Left ventricle myocardium superior (tissue), 1 donor: ENCODE measurements around the gene CTNNBIP1. TPM values are rescaled to one million over a fixed set of nuclear protein-coding genes. Genes with fewer than 3 reads are reported as not detected.

Source experiments
- ATAC-seq: fragments of 200-7000 bp; cut with Tn5 transposase; one replicate; pipeline ENCODE4 v1.9.1; 2020; ENCODE audit warnings: mild to moderate bottlenecking, moderate library complexity
- DNase-seq: peaks from one replicate; pipeline ENCODE4 v3.0.0-alpha.2; 2020
- intact Hi-C: fragments of 100-400 bp; cut with micrococcal nuclease; formaldehyde crosslinking; loops from one replicate; pipeline ENCODE4 v1.11.0; 2022
- total RNA-seq: library from RNA; stranded (reverse); fragmentation: NEBNext Ultra II Directional; extraction: Animal tissue kit (Norgen Biotek cat#: 25700); gene quantifications from one replicate; pipeline ENCODE4 v1.2.1, GENCODE V29; 2021
- donor health status: DM: no; HTN: yes; CAD: no; lungs with severe emphysema.

The CTNNBIP1 gene
- total RNA-seq, 1 donor from 2014 or later, result 45.9 TPM

DNA sequence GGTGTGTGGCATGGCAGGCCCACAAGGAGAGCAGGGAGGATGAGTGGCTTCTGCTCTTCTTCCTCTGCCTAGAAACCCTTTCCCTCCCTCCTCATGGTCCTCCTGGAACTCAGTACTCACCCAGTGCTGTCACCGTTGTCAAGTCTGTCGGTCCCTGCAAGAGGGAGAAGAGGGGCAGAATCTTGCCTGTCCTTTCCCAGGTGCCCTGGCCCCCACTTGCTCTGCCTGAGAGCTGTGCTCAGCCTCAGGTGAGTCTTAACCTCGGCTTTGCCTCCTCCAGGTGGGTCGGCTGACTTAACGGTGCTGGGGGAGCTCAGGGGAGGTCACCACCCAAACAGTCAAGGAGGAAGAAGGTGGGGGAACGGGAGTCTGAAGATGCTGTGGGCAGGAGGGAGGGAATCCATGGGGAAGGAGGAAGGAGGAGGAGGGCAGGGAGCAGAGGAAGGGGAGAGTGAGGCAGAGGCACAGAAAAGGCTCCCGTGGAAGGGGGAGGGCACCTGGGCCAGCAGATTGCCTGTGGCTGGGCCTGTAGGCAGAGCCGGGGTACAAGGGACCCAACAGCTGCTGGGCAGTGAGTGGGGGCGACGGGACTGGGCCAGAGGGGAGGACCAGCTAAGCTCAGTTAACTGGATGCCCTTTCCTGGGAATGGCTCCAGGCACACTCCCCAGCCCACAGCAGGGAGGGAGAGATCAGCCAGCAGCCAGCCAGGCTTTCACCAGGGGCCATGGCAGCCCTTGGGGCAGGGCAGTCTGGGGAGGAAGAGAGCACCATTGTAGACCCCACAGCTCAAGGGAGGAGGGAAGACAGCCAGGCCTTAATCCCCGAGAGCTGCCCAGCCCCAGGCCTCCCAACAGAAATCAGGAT is 26.3 kb downstream of the CTNNBIP1 start:
- intact Hi-C loops, result no loop called here
- ATAC-seq (peak; percentile 49), DNase-seq (no peak)

- intact Hi-C loops, result no loop called here
- no peak for DNase-seq
- ATAC-seq, result no peak
These were observed 27.1 kb downstream of the CTNNBIP1 start for GRCh38 chr1:9882945-9883303.

DNA sequence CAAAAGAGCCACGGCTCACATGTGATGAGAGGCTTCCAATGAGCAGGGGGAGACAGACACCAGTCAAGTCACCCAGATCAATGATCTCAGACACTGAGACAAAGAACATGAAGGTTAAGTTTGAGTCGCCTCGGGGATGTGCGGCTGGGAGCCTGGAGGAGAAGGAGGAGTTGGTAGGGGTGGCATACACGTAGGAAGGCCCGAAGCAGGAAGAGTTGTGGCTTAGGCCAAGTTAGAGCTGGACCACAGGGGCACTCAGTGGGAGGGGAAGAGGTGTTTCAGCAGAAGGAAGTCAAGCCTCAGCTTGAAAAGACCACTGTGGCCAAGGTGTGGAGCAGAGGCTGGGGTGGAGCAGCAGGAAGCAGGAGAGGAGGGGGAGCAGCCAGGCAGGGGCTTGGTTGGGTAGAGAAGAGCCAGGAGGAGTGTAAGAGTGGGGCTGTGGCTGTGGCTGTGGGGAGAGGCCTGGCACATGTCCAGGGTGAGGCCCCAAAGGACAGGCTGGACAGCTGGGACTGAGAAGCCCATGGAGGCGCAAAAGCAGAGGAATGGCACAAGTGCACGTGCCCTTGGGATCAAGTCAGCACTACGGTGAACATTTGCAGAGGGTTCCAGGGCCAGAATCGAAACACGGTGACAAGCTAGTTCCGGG is 27.6 kb downstream of the CTNNBIP1 start:
- ATAC-seq (no peak), DNase-seq (no peak)
- intact Hi-C loops, result no loop called here

DNA sequence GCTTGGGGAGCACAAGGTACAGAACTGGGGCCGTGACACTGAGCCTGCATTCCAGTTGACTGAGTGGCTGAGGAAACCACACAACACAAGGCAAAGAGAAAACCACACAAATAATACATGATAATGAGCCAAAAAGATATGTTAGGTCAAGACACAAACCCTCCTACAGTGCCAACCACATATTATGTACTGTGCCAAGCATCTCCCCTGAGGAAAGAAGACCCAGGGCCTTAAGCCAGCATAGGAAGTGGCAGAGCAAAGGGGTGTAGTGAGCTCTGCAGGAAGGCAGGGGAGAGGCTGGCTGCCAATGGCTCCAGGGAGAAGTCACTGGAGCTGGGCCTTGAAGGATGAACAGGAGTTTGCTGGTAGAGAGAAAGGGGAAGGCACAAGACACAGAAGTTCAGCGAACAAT is 28.2 kb downstream of the CTNNBIP1 start:
- DNase-seq (no peak), ATAC-seq (no peak)
- intact Hi-C loops, result no loop called here

GRCh38 chr1:9878404-9878803 is 31.7 kb downstream of the CTNNBIP1 start:
- intact Hi-C loops, result no loop called here
- DNase-seq (no peak), ATAC-seq (no peak)

- ATAC-seq (no peak), DNase-seq (peak; percentile 22)
- intact Hi-C loops, result no loop called here
These were observed 32.1 kb downstream of the CTNNBIP1 start for GRCh38 chr1:9877962-9878361.

- intact Hi-C loops, result no loop called here
- DNase-seq (no peak), ATAC-seq (peak; percentile 63)
These were observed 34.5 kb downstream of the CTNNBIP1 start for GRCh38 chr1:9875636-9876000.

DNA sequence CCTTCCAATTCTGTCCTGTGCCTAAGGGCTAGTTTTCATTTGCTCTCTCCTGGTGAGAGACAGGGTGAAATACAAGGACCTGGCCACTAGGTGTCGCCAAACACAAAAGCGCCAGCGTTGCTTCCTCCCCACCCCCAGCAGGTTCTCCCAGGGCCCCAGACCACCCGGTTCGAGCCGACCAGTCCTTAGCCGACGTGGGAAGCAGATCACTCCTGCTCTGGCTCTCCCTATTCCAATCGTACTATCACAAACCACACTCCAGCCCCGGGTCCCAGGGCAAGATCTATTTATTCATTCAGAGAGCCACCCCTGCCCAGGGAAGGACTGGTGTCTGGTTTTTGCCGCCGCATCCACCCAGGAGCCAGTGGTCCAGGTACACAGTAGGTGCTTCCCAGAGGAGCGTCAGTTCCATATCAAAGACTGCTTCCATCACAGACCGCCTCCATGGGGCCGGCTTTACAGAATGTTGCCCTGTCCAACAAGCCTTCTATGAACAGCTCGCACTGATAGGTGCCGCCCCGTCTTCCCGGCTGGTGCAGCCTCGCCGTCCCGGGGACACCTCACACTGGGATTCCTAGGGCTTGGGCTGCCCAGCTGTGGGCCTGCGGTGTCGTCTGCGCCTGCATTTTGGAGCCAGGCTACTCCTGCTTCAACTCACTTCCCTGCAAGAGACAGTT is 35.0 kb downstream of the CTNNBIP1 start:
- DNase-seq, result peak; percentile 76
- intact Hi-C loops, result no loop called here
- peak; percentile 84 for ATAC-seq

DNA sequence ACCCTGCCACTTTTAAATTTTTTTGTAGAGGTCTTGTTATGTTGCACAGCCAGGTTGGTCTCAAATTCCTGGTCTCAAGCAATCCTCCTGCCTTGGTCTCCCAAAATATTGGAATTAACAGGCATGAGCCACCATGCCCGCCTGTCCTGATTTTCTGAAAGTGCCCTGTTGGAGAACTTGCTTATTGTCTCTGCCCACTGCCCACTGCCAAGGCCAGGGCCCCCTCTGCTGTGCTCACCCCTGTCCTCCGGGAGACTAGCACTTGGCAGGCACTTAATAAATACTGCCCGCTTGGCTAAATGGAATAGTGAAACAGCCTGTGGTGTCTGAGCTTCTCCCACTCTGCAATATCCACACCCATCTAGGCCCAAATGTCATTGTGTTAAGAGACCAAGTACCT is 35.7 kb downstream of the CTNNBIP1 start:
- DNase-seq (no peak), ATAC-seq (no peak)
- intact Hi-C loops, result no loop called here

GRCh38 chr1:9873992-9874391 is 36.1 kb downstream of the CTNNBIP1 start:
- peak; percentile 15 for ATAC-seq

GRCh38 chr1:9873385-9873784 is 36.7 kb downstream of the CTNNBIP1 start:
- DNase-seq, result no peak
- intact Hi-C loops, result no loop called here
- no peak for ATAC-seq

More at GRCh38 chr1:9873992-9874391, 36.1 kb downstream of the CTNNBIP1 start:
- intact Hi-C loops, result no loop called here
- DNase-seq, result peak; percentile 4

DNA sequence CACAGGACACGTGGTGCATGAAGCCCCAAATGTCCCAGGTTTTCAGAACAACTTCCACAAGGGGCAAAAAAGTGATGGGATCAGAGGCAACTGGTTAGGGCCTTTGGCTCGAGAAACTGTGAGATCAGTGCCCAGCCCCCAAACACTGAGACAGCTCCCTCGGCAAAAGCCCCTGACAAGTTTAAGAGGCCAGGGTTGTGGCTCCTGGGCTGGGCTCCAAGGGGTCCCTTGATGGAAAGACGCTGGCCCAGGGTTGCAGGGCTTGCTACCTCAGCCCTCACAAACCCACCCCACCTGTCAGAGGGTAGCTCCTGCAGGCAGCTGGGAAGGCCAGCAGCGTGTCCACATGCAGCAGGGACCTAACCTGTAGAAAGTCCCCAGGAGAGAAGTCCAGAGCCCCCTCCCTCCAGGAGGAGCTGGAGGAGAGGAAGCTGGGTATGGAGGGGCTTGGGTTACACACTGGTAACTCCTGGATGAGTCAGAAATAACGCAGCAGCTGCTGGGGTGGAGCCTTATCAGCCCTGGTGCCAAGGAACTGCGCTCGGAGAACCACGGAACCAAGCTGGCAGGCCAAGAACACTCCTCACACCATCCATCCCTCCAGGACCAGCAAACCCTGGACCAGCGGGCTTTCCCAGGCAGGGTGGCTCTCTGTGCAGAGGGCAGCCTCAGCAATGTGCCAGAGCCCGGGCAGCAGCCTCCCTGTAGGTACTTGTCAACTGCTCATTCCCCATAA is 37.5 kb downstream of the CTNNBIP1 start:
- DNase-seq (no peak), ATAC-seq (no peak)
- intact Hi-C loops, result no loop called here

- no peak for DNase-seq
- intact Hi-C loops, result no loop called here
- no peak for ATAC-seq
These were observed 38.2 kb downstream of the CTNNBIP1 start for GRCh38 chr1:9871707-9872425.

- intact Hi-C loops, result no loop called here
- DNase-seq (no peak), ATAC-seq (no peak)
These were observed 39.0 kb downstream of the CTNNBIP1 start for GRCh38 chr1:9871021-9871420.

DNA sequence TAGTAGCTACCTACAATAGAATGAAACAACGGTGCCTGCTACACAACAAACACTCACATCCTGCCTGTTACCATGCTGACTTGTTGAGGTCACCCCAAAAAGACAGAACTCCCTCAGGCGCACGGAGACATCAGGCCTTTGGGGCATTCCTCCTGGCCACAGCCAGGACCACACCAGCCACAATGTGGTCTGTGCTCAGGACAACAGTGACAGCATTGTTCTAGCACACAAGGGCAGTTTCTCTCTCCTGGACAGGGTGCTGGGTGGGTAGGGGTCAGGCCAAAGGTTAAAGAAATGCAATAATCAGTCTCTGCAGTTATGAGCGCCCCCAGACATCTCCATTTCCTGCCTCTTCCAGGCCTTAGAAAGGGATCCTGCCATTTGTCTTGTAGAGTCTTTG is 39.5 kb downstream of the CTNNBIP1 start:
- no peak for DNase-seq
- intact Hi-C loops, result no loop called here

GRCh38 chr1:9869831-9870251 is 40.2 kb downstream of the CTNNBIP1 start:
- intact Hi-C loops, result loop anchor here (5.0 kb wide), 1 partner anchor 88 kb away; no protein-coding TSS in a partner anchor
- DNase-seq, result no peak
- no peak for ATAC-seq

More for the DNA sequence above, 39.5 kb downstream of the CTNNBIP1 start:
- ATAC-seq, result no peak

GRCh38 chr1:9868244-9868590 is 41.9 kb downstream of the CTNNBIP1 start:
- ATAC-seq (no peak), DNase-seq (no peak)
- intact Hi-C loops, result loop anchor here (5.0 kb wide), 1 partner anchor 86 kb away; no protein-coding TSS in a partner anchor

DNA sequence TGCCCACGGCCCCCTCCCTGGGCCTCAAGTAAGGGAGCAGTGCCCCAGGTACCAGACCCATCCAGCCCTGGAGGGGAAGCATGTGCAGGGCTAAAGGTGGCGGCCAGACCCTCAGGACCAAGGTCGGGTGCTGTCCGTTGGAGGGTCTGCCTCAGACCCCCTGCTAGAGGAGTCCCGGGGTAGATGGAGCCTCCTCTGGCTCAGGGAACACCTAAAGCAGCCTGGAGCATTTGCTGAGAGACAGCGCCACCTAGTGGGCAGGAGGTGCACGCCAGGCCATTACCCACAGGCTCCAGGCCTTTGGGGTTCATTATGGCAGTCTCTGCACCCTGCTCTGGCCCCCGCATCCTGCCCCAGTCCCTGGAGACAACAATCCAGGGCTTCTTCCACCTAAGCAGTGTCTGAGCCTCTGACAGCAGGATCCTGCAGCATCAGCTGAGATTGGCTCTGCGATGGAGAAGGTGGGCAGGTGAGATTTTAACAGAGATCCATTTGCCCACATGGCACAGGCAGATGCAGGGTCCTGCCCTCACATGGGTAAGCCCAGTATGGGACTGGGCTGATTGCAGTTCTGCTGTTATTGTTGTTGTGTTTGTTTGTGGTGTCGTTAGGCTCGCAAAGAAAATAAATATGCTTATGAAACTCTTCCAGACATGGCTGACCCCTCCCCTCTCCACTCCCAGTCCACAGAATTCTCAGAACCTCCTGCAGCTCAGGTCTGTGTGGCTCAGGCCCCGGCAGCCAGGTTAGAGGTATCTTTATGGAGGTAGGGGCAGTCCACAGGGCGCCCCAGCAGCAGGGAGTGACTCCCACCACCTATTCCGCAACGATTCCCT is 42.4 kb downstream of the CTNNBIP1 start:
- DNase-seq (peak; percentile 88), ATAC-seq (peak; percentile 86)
- intact Hi-C loops, result loop anchor here (5.0 kb wide), 1 partner anchor 85 kb away; no protein-coding TSS in a partner anchor
